B cell (primary cell): ENCODE measurements around the gene PDE6B. TPM values are rescaled to one million over a fixed set of nuclear protein-coding genes. Genes with fewer than 3 reads are reported as not detected.
"Not testable (repeated sequence)": the region's sequence is repeated elsewhere in the genome, so short reads cannot be mapped to it uniquely, and the experiment has no call there.

Source experiments
- ATAC-seq: fragments of 200-7000 bp; cut with Tn5 transposase; one replicate; pipeline ENCODE4 v1.10.0; 2021; ENCODE audit warnings: low read depth, mild to moderate bottlenecking, moderate number of reproducible peaks, moderate library complexity
- CTCF ChIA-PET: fragments of 350-600 bp; sonication (Branson Sonifier 250); formaldehyde crosslinking; loops from one replicate; lab custom pipeline; 2021; ENCODE audit warnings: antibody characterized with exemption, inconsistent platforms; lab: Charles Lee
- POLR2A ChIA-PET: fragments of 350-600 bp; sonication (Branson Sonifier 250); formaldehyde crosslinking; loops from one replicate; lab custom pipeline; 2021; ENCODE audit warnings: antibody characterized with exemption; lab: Charles Lee
- DNase-seq: peaks from one replicate; pipeline ENCODE4 v3.0.0; 2013
- H2AFZ ChIP-seq: 2 replicates; pipeline ENCODE4 v1.6.1; 2012; ENCODE audit warnings: mild to moderate bottlenecking, low read depth, low read length; ENCODE audit not compliant: insufficient read depth, poor library complexity, severe bottlenecking
- H3K27ac ChIP-seq, 2 donors: 1 replicate in 1 of 2; 2 replicates in 1 of 2; pipeline ENCODE4 v1.5.1; 2012 to 2013; ENCODE audit warnings: low read length in 2 of 2, mild to moderate bottlenecking in 2 of 2, moderate library complexity in 1 of 2
- H3K27me3 ChIP-seq, 4 experiments: fragments of 200-600 bp in 1 of 4; sonication (generic) in 1 of 4; replicated peaks in 1 of 4; 1 replicate in 2 of 4; 2 replicates in 2 of 4; pipeline versions ENCODE4 v1.6.1 to v1.7.0; 2013 to 2016; ENCODE audit warnings: low read length in 3 of 4, mild to moderate bottlenecking in 2 of 4, mixed read lengths in 1 of 4, moderate library complexity in 1 of 4; ENCODE audit not compliant: insufficient read depth in 4 of 4, control insufficient read depth in 3 of 4; ENCODE audit errors: control extremely low read depth in 1 of 4
- H3K36me3 ChIP-seq, 2 experiments: replicated peaks in 1 of 2; 1 replicate in 1 of 2; 2 replicates in 1 of 2; pipeline versions ENCODE4 v1.6.1 to v1.7.1; 2013; ENCODE audit warnings: low read length in 1 of 2; ENCODE audit not compliant: insufficient read depth in 2 of 2, control insufficient read depth in 1 of 2; ENCODE audit errors: control extremely low read depth in 1 of 2, extremely low read depth in 1 of 2
- H3K4me1 ChIP-seq, 2 donors: fragments of 200-600 bp in 1 of 2; sonication (generic) in 1 of 2; 1 replicate in 1 of 2; 2 replicates in 1 of 2; pipeline versions ENCODE4 v1.5.1 to v1.6.1; 2013 to 2017; ENCODE audit warnings: low read length in 2 of 2; ENCODE audit not compliant: control insufficient read depth in 2 of 2, insufficient read depth in 2 of 2
- H3K4me2 ChIP-seq: replicated peaks from 2 replicates; pipeline ENCODE3; 2012; ENCODE audit warnings: mild to moderate bottlenecking, low read depth, low read length; ENCODE audit not compliant: poor library complexity, severe bottlenecking
- H3K4me3 ChIP-seq, 5 experiments: fragments of 200-600 bp in 1 of 5; sonication (generic) in 1 of 5; 1 replicate in 3 of 5; 2 replicates in 2 of 5; pipeline versions ENCODE4 v1.5.1 to v1.7.0; 2011 to 2016; ENCODE audit warnings: low read length in 4 of 5, mild to moderate bottlenecking in 4 of 5, low read depth in 2 of 5, control low read depth in 1 of 5, moderate library complexity in 1 of 5; ENCODE audit not compliant: insufficient read depth in 1 of 5; ENCODE audit errors: control extremely low read depth in 1 of 5, extremely low read depth in 1 of 5
- H3K79me2 ChIP-seq: fragments of 200-600 bp; sonication (generic); one replicate; pipeline ENCODE4 v1.6.0; 2016; ENCODE audit warnings: low read length; ENCODE audit not compliant: control insufficient read depth, insufficient read depth
- H3K9ac ChIP-seq: fragments of 200-600 bp; sonication (generic); 2 replicates; pipeline ENCODE4 v1.6.1; 2017; ENCODE audit warnings: mild to moderate bottlenecking, low read length, moderate library complexity
- H3K9me3 ChIP-seq, 3 donors: one replicate each; pipeline versions ENCODE4 v1.6.1 to v1.7.1; 2013; ENCODE audit warnings: low read length in 2 of 3; ENCODE audit not compliant: control insufficient read depth in 2 of 3, insufficient read depth in 1 of 3; ENCODE audit errors: control extremely low read depth in 1 of 3
- H4K20me1 ChIP-seq: 2 replicates; pipeline ENCODE4 v1.6.0; 2012; ENCODE audit warnings: mild to moderate bottlenecking, low read length; ENCODE audit not compliant: insufficient read depth, control insufficient read depth, poor library complexity, severe bottlenecking
- H3K27ac Mint-ChIP-seq: one replicate; pipeline ENCODE4 v1.8.0; 2021; ENCODE audit warnings: mixed read lengths
- H3K27me3 Mint-ChIP-seq: one replicate; pipeline ENCODE4 v1.8.0; 2021; ENCODE audit warnings: mixed read lengths
- H3K4me1 Mint-ChIP-seq: one replicate; pipeline ENCODE4 v1.8.0; 2021; ENCODE audit warnings: mixed read lengths
- H3K4me3 Mint-ChIP-seq: one replicate; pipeline ENCODE4 v1.8.0; 2021; ENCODE audit warnings: mixed read lengths
- H3K9me3 Mint-ChIP-seq: one replicate; pipeline ENCODE4 v1.8.0; 2022; ENCODE audit warnings: mixed read lengths; ENCODE audit not compliant: insufficient read depth
- CTCF ChIP-seq: fragments of 200-600 bp; IDR thresholded peaks from one replicate; pipeline ENCODE4 v1.8.0; 2022; ENCODE audit warnings: antibody characterized with exemption, mild to moderate bottlenecking
- EZH2 ChIP-seq: IDR thresholded peaks from 2 replicates; pipeline ENCODE4 v1.6.1; 2012; ENCODE audit warnings: borderline replicate concordance, low read depth, mild to moderate bottlenecking, moderate library complexity, low read length; ENCODE audit not compliant: insufficient read depth, poor library complexity, severe bottlenecking
- WGBS: methylation state at CpG from one replicate; pipeline ENCODE4 v1.1.5; 2013; ENCODE audit warnings: missing lambda C conversion rate; ENCODE audit not compliant: insufficient coverage; 5-methylcytosine and 5-hydroxymethylcytosine counted together
- intact Hi-C: fragments of 100-400 bp; cut with micrococcal nuclease; formaldehyde crosslinking; loops from one replicate; pipeline ENCODE4 v1.10.0; 2022
- polyA plus RNA-seq: library from polyadenylated mRNA; depleted of rRNA; stranded (reverse); fragments of >200 nt; gene quantifications from 2 replicates; pipeline ENCODE4 v1.2.3, GENCODE V29; 2012
- total RNA-seq, 2 donors: library from RNA; stranded (reverse); fragments of 120-200 nt in 1 of 2; gene quantifications; 1 replicate in 1 of 2; 2 replicates in 1 of 2; pipeline versions ENCODE4 v1.2.3 to v1.2.4, GENCODE V29; 2013 to 2022

The PDE6B gene
- total and polyA plus RNA-seq, 2 donors (not counting 1 experiment from before 2014, with no cell fraction given), result 20.0 to 25.2 TPM

DNA sequence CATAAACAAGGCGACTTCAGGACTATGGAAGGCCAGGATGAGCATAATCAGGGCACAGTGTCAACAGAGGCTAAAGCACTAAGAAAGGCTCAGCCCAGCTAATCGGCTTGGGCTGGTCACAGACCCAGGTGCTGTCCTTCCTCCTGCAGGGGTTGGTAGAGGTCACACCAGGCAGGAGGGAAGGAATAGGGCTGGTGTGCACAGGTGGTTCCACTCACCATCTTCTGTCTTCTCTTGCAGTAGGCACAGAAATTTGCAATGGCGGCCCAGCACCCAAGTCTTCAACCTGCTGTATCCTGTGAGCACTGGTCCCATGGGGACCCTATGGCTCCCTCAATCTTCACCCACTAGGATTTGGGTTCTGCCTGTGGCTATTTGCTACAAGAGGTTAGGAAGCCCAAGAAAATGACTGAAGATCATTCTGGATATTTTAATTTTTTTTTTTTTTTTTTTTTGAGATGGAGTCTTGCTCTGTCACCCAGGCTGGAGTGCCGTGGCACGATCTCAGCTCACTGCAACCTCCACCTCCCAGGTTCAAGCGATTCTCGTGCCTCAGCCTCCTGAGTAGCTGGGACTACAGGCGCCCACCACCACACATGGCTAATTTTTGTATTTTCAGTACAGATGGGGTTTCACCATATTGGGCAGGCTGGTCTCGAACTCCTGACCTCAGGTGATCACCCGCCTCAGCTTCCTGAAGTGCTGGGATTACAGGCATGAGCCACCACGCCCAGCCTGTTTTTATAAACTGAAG, 44.6 kb downstream of the PDE6B start:
- Histone ChIP-seq H3K79me2 (peaks cover 16% of the 10 kb centered on the region), H3K36me3 (peaks cover 0 to 17% of the 10 kb centered on the region in 2 experiments), H3K4me1 (peaks cover 9 to 11% of the 10 kb centered on the region in 2 donors)
- H3K4me2 ChIP-seq, ATAC-seq, H3K4me1 Mint-ChIP-seq, H3K4me3 ChIP-seq, CTCF ChIA-PET, H3K9me3 Mint-ChIP-seq, H2AFZ ChIP-seq, H3K9ac ChIP-seq, H4K20me1 ChIP-seq, H3K27ac ChIP-seq, H3K27me3 ChIP-seq, H3K27me3 Mint-ChIP-seq, H3K27ac Mint-ChIP-seq, H3K9me3 ChIP-seq, H3K4me3 Mint-ChIP-seq, DNase-seq, POLR2A ChIA-PET: not testable (repeated sequence)
- 96% methylated on average over 4 of the region's 11 CpGs for WGBS
- intact Hi-C loops, result loop anchor here (10.0 kb wide), 1 partner anchor 615 kb away; the partner anchor contains the start of gene MAEA

- no peak for DNase-seq
- ChIA-PET CTCF (no interaction called here), POLR2A (no interaction called here)
- H3K4me3 Mint-ChIP-seq, result peak overlapping the region; percentile 19
- peak overlapping the region; percentile 41 for H3K27ac Mint-ChIP-seq
- Histone ChIP-seq H3K27ac (no peak overlapping the region), H3K9ac (no peak overlapping the region), H3K79me2 (peaks cover 22% of the 10 kb centered on the region), H2AFZ (no peak overlapping the region), H3K36me3 (peaks cover 0 to 17% of the 10 kb centered on the region in 2 experiments), H3K4me3 (no peak overlapping the region), H4K20me1 (peaks cover 4% of the 10 kb centered on the region), H3K9me3 (no peaks in the 10 kb centered on the region), H3K4me1 (peaks cover 26 to 29% of the 10 kb centered on the region in 2 donors), H3K27me3 (no peaks in the 10 kb centered on the region), H3K4me2 (no peak overlapping the region)
- peaks cover 22% of the 10 kb centered on the region for H3K4me1 Mint-ChIP-seq
- no peak for ATAC-seq
- WGBS, result 100% methylated on average over 1 of the region's 3 CpGs
- TF ChIP-seq EZH2 (no peak), CTCF (no peak)
- H3K9me3 Mint-ChIP-seq, result no peaks in the 10 kb centered on the region
- no peaks in the 10 kb centered on the region for H3K27me3 Mint-ChIP-seq
- intact Hi-C loops, result loop anchor here (10.0 kb wide), 1 partner anchor 613 kb away; the partner anchor contains the start of gene MAEA
Measured at GRCh38 chr4:671769-672168, 46.4 kb downstream of the PDE6B start.
